K562 (cell line): Measurements from ENCODE around the gene MIS18A. TPM values are rescaled to one million over a fixed set of nuclear protein-coding genes. Genes with fewer than 3 reads are reported as not detected.

Experiments
- BCLAF1 ChIP-seq, 2 experiments: fragments of 450-650 bp in 1 of 2; IDR thresholded peaks; 2 replicates each; pipeline ENCODE4 v1.6.1; 2011 to 2017; ENCODE audit warnings: low read depth in 2 of 2, antibody characterized with exemption in 1 of 2, borderline replicate concordance in 1 of 2, low read length in 1 of 2, mild to moderate bottlenecking in 1 of 2, mixed read lengths in 1 of 2; ENCODE audit not compliant: control insufficient read depth in 1 of 2
- CLOCK ChIP-seq: fragments of 250-450 bp; sonication (Bioruptor Pico); IDR thresholded peaks from 2 replicates; pipeline ENCODE4 v1.4.0; 2020; ENCODE audit warnings: mild to moderate bottlenecking, moderate library complexity, borderline replicate concordance
- DEAF1 ChIP-seq: fragments of 450-650 bp; formaldehyde crosslinking; IDR thresholded peaks from 2 replicates; pipeline ENCODE4 v1.4.0; 2020; ENCODE audit warnings: mild to moderate bottlenecking, moderate library complexity
- FOS ChIP-seq: IDR thresholded peaks from 3 replicates; pipeline ENCODE4 v1.6.1; 2011; ENCODE audit not compliant: insufficient read length; ENCODE audit errors: extremely low read depth
- FOXJ3 ChIP-seq: sonication (generic); formaldehyde crosslinking; IDR thresholded peaks from 2 replicates; pipeline ENCODE4 v1.4.0; 2020; ENCODE audit warnings: mild to moderate bottlenecking, missing genetic modification reagents
- HIVEP1 ChIP-seq: fragments of 250-450 bp; sonication (Bioruptor Pico); IDR thresholded peaks from 2 replicates; pipeline ENCODE4 v1.4.0; 2020; ENCODE audit warnings: mild to moderate bottlenecking
- KLF13 ChIP-seq: fragments of 450-650 bp; IDR thresholded peaks from 2 replicates; pipeline ENCODE4 v1.6.1; 2016; ENCODE audit warnings: missing genetic modification characterization, low read depth, mild to moderate bottlenecking, missing compliant biosample characterization, moderate library complexity, borderline replicate concordance
- L3MBTL2 ChIP-seq: fragments of 450-650 bp; IDR thresholded peaks from 2 replicates; pipeline ENCODE4 v1.6.1; 2016; ENCODE audit warnings: mild to moderate bottlenecking, moderate library complexity
- MAFF ChIP-seq: IDR thresholded peaks from 2 replicates; pipeline ENCODE4 v1.6.1; 2012; ENCODE audit warnings: low read length, improper control_type of control experiment
- PHTF2 ChIP-seq: fragments of 250-450 bp; sonication (Bioruptor Pico); IDR thresholded peaks from 2 replicates; pipeline ENCODE4 v1.5.0; 2021; ENCODE audit warnings: mild to moderate bottlenecking
- TAF1 ChIP-seq: IDR thresholded peaks from 2 replicates; pipeline ENCODE4 v1.6.1; 2011; ENCODE audit warnings: mild to moderate bottlenecking, low read length, moderate library complexity; ENCODE audit not compliant: insufficient read depth, control insufficient read depth, severe bottlenecking; ENCODE audit errors: extremely low read depth
- TSHZ1 ChIP-seq: fragments of 250-450 bp; sonication (Bioruptor Pico); IDR thresholded peaks from 2 replicates; pipeline ENCODE4 v1.4.0; 2020; ENCODE audit warnings: mild to moderate bottlenecking, moderate library complexity
- ZNF79 ChIP-seq: fragments of 250-450 bp; sonication (Bioruptor Pico); IDR thresholded peaks from 2 replicates; pipeline ENCODE4 v1.4.0; 2020; ENCODE audit warnings: low read depth, mild to moderate bottlenecking, moderate library complexity
- polyA plus RNA-seq, 8 experiments: library from polyadenylated mRNA; depleted of rRNA in 4 of 8; stranded (reverse) in 5 of 8; unstranded in 3 of 8; fragments of >200 nt; fragmentation: Nextera tagmentation in 2 of 8; fragmentation: Illumina TruSeq in 1 of 8; extraction: Ambion mirVana in 2 of 8; extraction: Trizol in 1 of 8; gene quantifications; 2 replicates each; pipeline versions ENCODE4 v1.2.1 to v1.2.3, GENCODE V29; 2011 to 2014; ENCODE audit warnings: inconsistent platforms in 1 of 8, missing spikeins in 1 of 8
- total RNA-seq, 7 experiments: library from RNA; depleted of rRNA in 6 of 7; stranded (reverse); fragments of >200 nt in 6 of 7; fragmentation: Illumina TruSeq in 2 of 7; extraction: Trizol in 2 of 7; gene quantifications; 2 replicates each; pipeline versions ENCODE4 v1.2.1 to v1.2.3, GENCODE V29; 2011 to 2021; ENCODE audit warnings: low replicate concordance in 1 of 7

MIS18A gene
- total and polyA plus RNA-seq, 9 of the 15 experiments (the other 6 are each of a cell fraction or from before 2014, with no cell fraction given), result 17.7 to 75.3 (median 60.3) TPM

GRCh38 chr21:32278518-32279376 is at the start of gene MIS18A (continued):
- TF ChIP-seq DEAF1 (no peak), MAFF (no peak), ZNF79 (CRISPR knock-in tag) (no peak), HIVEP1 (CRISPR knock-in tag) (no peak), BCLAF1 (IDR thresholded peaks at IDR 0.05; ENCODE audit: borderline replicate concordance in 1 of 2, control insufficient read depth in 1 of 2, low read depth in 2 of 2, low read length in 1 of 2) (no peak), L3MBTL2 (peak; percentile 92), FOXJ3 (CRISPR knock-in tag) (no peak), PHTF2 (no peak), TSHZ1 (CRISPR knock-in tag) (no peak), FOS (peak; percentile 30), CLOCK (0 out of 2 replicates have a peak, but pooled peaks have one; percentile 22), TAF1 (peak; percentile 82), KLF13 (tag) (peak; percentile 79)
